Colonic mucosa (tissue), 4 donors: ENCODE measurements around the gene ARHGAP6. TPM values are rescaled to one million over a fixed set of nuclear protein-coding genes. Genes with fewer than 3 reads are reported as not detected.

Experiments
- DNase-seq: peaks from one replicate; pipeline ENCODE4 v3.0.0-alpha.2; 2020
- H3K27ac ChIP-seq: fragments of 200-600 bp; one replicate; pipeline ENCODE4 v1.8.0; 2021
- H3K27me3 ChIP-seq: fragments of 200-600 bp; one replicate; pipeline ENCODE4 v1.8.0; 2021
- H3K36me3 ChIP-seq: fragments of 200-600 bp; one replicate; pipeline ENCODE4 v1.8.0; 2021
- H3K4me1 ChIP-seq: fragments of 200-600 bp; one replicate; pipeline ENCODE4 v1.8.0; 2021; ENCODE audit warnings: mild to moderate bottlenecking
- H3K4me3 ChIP-seq: fragments of 200-600 bp; one replicate; pipeline ENCODE4 v1.8.0; 2021
- H3K9ac ChIP-seq, 2 donors: one replicate each; pipeline ENCODE4 v1.7.0; 2013; ENCODE audit warnings: control low read depth in 2 of 2, low read depth in 2 of 2, low read length in 2 of 2
- H3K9me3 ChIP-seq: fragments of 200-600 bp; one replicate; pipeline ENCODE4 v1.8.0; 2021
- intact Hi-C: fragments of 100-400 bp; cut with DNase I; formaldehyde crosslinking; loops from one replicate; pipeline ENCODE4 v1.14.1; 2022
- total RNA-seq, 2 donors: library from RNA; stranded (reverse); fragmentation: NEBNext Ultra II Directional in 1 of 2; extraction: Animal tissue kit (Norgen Biotek cat#: 25700) in 1 of 2; gene quantifications; one replicate each; pipeline ENCODE4 v1.2.1, GENCODE V29; 2021
- TF ChIP-seq, protein P1 (sequence below): fragments of 200-600 bp; IDR thresholded peaks from one replicate; pipeline ENCODE4 v1.8.0; 2022; ENCODE audit warnings: antibody characterized with exemption, mild to moderate bottlenecking
- donor health status: healthy.
- donor health status: DM: no; HTN: no; CAD: no.
- donor health status: DM: no; HTN: no; CAD: no.

The ARHGAP6 gene
- total RNA-seq, 2 donors from 2014 or later = 1.1 to 5.0 TPM

- DNase-seq = no peak
- Histone ChIP-seq H3K27ac (no peak overlapping the region), H3K4me1 (no peaks in the 10 kb centered on the region), H3K27me3 (no peaks in the 10 kb centered on the region), H3K9me3 (no peaks in the 10 kb centered on the region), H3K36me3 (no peaks in the 10 kb centered on the region), H3K9ac (no peak overlapping the region), H3K4me3 (no peak overlapping the region)
- intact Hi-C loops = no loop called here
- TF ChIP-seq, protein P1, sequence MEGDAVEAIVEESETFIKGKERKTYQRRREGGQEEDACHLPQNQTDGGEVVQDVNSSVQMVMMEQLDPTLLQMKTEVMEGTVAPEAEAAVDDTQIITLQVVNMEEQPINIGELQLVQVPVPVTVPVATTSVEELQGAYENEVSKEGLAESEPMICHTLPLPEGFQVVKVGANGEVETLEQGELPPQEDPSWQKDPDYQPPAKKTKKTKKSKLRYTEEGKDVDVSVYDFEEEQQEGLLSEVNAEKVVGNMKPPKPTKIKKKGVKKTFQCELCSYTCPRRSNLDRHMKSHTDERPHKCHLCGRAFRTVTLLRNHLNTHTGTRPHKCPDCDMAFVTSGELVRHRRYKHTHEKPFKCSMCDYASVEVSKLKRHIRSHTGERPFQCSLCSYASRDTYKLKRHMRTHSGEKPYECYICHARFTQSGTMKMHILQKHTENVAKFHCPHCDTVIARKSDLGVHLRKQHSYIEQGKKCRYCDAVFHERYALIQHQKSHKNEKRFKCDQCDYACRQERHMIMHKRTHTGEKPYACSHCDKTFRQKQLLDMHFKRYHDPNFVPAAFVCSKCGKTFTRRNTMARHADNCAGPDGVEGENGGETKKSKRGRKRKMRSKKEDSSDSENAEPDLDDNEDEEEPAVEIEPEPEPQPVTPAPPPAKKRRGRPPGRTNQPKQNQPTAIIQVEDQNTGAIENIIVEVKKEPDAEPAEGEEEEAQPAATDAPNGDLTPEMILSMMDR = no peak
These were observed 185.1 kb downstream of the ARHGAP6 start for GRCh38 chrX:11480626-11481025.

- H3K27ac ChIP-seq = no peak overlapping the region
- DNase-seq = no peak
These were observed 186.8 kb downstream of the ARHGAP6 start for GRCh38 chrX:11478911-11479310.

GRCh38 chrX:11478026-11478425 is 187.7 kb downstream of the ARHGAP6 start:
- H3K27me3 ChIP-seq = no peaks in the 10 kb centered on the region
- H3K9me3 ChIP-seq = no peaks in the 10 kb centered on the region
- no peaks in the 10 kb centered on the region for H3K4me1 ChIP-seq
- no peak overlapping the region for H3K9ac ChIP-seq
- no peak overlapping the region for H3K27ac ChIP-seq
- intact Hi-C loops = no loop called here
- no peak overlapping the region for H3K4me3 ChIP-seq
- DNase-seq = no peak
- no peaks in the 10 kb centered on the region for H3K36me3 ChIP-seq
- TF ChIP-seq, protein P1 = no peak

More at GRCh38 chrX:11478911-11479310, 186.8 kb downstream of the ARHGAP6 start:
- no peaks in the 10 kb centered on the region for H3K9me3 ChIP-seq
- TF ChIP-seq, protein P1 = no peak
- intact Hi-C loops = no loop called here
- H3K4me3 ChIP-seq = no peak overlapping the region
- H3K36me3 ChIP-seq = no peaks in the 10 kb centered on the region
- no peak overlapping the region for H3K9ac ChIP-seq
- no peaks in the 10 kb centered on the region for H3K4me1 ChIP-seq
- no peaks in the 10 kb centered on the region for H3K27me3 ChIP-seq

- no peak for DNase-seq
- Histone ChIP-seq H3K27ac (no peak overlapping the region), H3K36me3 (no peaks in the 10 kb centered on the region), H3K9me3 (no peaks in the 10 kb centered on the region), H3K27me3 (no peaks in the 10 kb centered on the region), H3K4me3 (no peak overlapping the region), H3K4me1 (no peaks in the 10 kb centered on the region), H3K9ac (no peak overlapping the region)
- intact Hi-C loops = no loop called here
- TF ChIP-seq, protein P1 = no peak
These were observed 191.1 kb downstream of the ARHGAP6 start for GRCh38 chrX:11474576-11474975.

GRCh38 chrX:11474021-11474420 is 191.7 kb downstream of the ARHGAP6 start:
- DNase-seq = no peak
- no peaks in the 10 kb centered on the region for H3K27me3 ChIP-seq
- H3K9ac ChIP-seq = no peak overlapping the region
- no peak overlapping the region for H3K4me3 ChIP-seq
- TF ChIP-seq, protein P1 = no peak
- H3K36me3 ChIP-seq = no peaks in the 10 kb centered on the region
- H3K9me3 ChIP-seq = no peaks in the 10 kb centered on the region
- intact Hi-C loops = no loop called here
- H3K4me1 ChIP-seq = no peaks in the 10 kb centered on the region
- no peak overlapping the region for H3K27ac ChIP-seq

GRCh38 chrX:11472879-11473278 is 192.8 kb downstream of the ARHGAP6 start:
- Histone ChIP-seq H3K4me1 (no peaks in the 10 kb centered on the region), H3K9ac (no peak overlapping the region), H3K9me3 (no peaks in the 10 kb centered on the region), H3K36me3 (no peaks in the 10 kb centered on the region), H3K4me3 (no peak overlapping the region), H3K27ac (no peak overlapping the region), H3K27me3 (no peaks in the 10 kb centered on the region)
- no peak for DNase-seq
- intact Hi-C loops = no loop called here
- TF ChIP-seq, protein P1 = no peak
